Uterine smooth muscle cell (primary cell): Measurements from ENCODE around the gene PPP2R5E. TPM values are rescaled to one million over a fixed set of nuclear protein-coding genes. Genes with fewer than 3 reads are reported as not detected.

Experiments used
- total RNA-seq: library from RNA; depleted of rRNA; stranded (reverse); fragments of >200 nt; gene quantifications from 2 replicates; pipeline ENCODE4 v1.2.3, GENCODE V29; 2014

PPP2R5E gene
- total RNA-seq, result 19.4 and 20.7 TPM in 2 replicates

GRCh38 chr14:63543000-63543825, at the start of gene PPP2R5E:
TSS of gene PPP2R5E (minus strand) at chr14:63543377. CDS start at chr14:63539685, 3,692 bp downstream.

Other genes with a start within 250 kb of the PPP2R5E start
- not detected in 2 replicates for gene GPHB5, start 224.4 kb downstream of the PPP2R5E start, total RNA-seq
- 17.0 TPM in 2 replicates for gene WDR89, start 98.5 kb upstream of the PPP2R5E start, total RNA-seq
- gene SGPP1, start 184.7 kb upstream of the PPP2R5E start, total RNA-seq, result 38.0 and 43.4 TPM in 2 replicates